Measurements from ENCODE around the gene ADGRL2.

Gene ADGRL2

GRCh38 chr1:81838600-81839218 lies 38.0 kb downstream of the ADGRL2 start:
- no peak overlapping the region for H3K9ac ChIP-seq (ENCODE audit: low read length)
- H3K4me1 ChIP-seq (ENCODE audit: control insufficient read depth, insufficient read depth, low read length), result peaks cover 5% of the 10 kb centered on the region
- H3K27ac ChIP-seq (ENCODE audit: low read depth, low read length), result no peak overlapping the region
- no peak overlapping the region for H3K4me3 ChIP-seq (ENCODE audit: low read length)
- H3K36me3 ChIP-seq (ENCODE audit: control insufficient read depth, insufficient read depth, low read length), result no peaks in the 10 kb centered on the region
- no peaks in the 10 kb centered on the region for H3K27me3 ChIP-seq (ENCODE audit: control insufficient read depth, insufficient read depth, low read length)

- no peak overlapping the region for H3K9ac ChIP-seq (ENCODE audit: low read length)
- peaks cover under 1% of the 10 kb centered on the region for H3K4me1 ChIP-seq (ENCODE audit: control insufficient read depth, insufficient read depth, low read length)
- H3K27ac ChIP-seq (ENCODE audit: low read depth, low read length), result no peak overlapping the region
Measured at GRCh38 chr1:81840805-81841204, 40.1 kb downstream of the ADGRL2 start.

GRCh38 chr1:81841795-81842194 lies 41.1 kb downstream of the ADGRL2 start:
- Histone ChIP-seq H3K27ac (ENCODE audit: low read depth, low read length) (no peak overlapping the region), H3K27me3 (ENCODE audit: control insufficient read depth, insufficient read depth, low read length) (no peaks in the 10 kb centered on the region), H3K36me3 (ENCODE audit: control insufficient read depth, insufficient read depth, low read length) (no peaks in the 10 kb centered on the region), H3K4me1 (ENCODE audit: control insufficient read depth, insufficient read depth, low read length) (no peaks in the 10 kb centered on the region), H3K4me3 (ENCODE audit: low read length) (no peak overlapping the region), H3K9ac (ENCODE audit: low read length) (no peak overlapping the region)

More at GRCh38 chr1:81840805-81841204, 40.1 kb downstream of the ADGRL2 start:
- Histone ChIP-seq H3K36me3 (ENCODE audit: control insufficient read depth, insufficient read depth, low read length) (no peaks in the 10 kb centered on the region), H3K27me3 (ENCODE audit: control insufficient read depth, insufficient read depth, low read length) (no peaks in the 10 kb centered on the region), H3K4me3 (ENCODE audit: low read length) (no peak overlapping the region)

GRCh38 chr1:81844477-81844876 lies 43.7 kb downstream of the ADGRL2 start:
- no peak overlapping the region for H3K27ac ChIP-seq (ENCODE audit: low read depth, low read length)
- no peaks in the 10 kb centered on the region for H3K36me3 ChIP-seq (ENCODE audit: control insufficient read depth, insufficient read depth, low read length)
- H3K9ac ChIP-seq (ENCODE audit: low read length), result no peak overlapping the region
- no peak overlapping the region for H3K4me3 ChIP-seq (ENCODE audit: low read length)
- no peaks in the 10 kb centered on the region for H3K27me3 ChIP-seq (ENCODE audit: control insufficient read depth, insufficient read depth, low read length)
- no peaks in the 10 kb centered on the region for H3K4me1 ChIP-seq (ENCODE audit: control insufficient read depth, insufficient read depth, low read length)

GRCh38 chr1:81846630-81847029 lies 45.9 kb downstream of the ADGRL2 start:
- no peaks in the 10 kb centered on the region for H3K27me3 ChIP-seq (ENCODE audit: control insufficient read depth, insufficient read depth, low read length)
- no peak overlapping the region for H3K9ac ChIP-seq (ENCODE audit: low read length)
- H3K4me3 ChIP-seq (ENCODE audit: low read length), result no peak overlapping the region
- H3K36me3 ChIP-seq (ENCODE audit: control insufficient read depth, insufficient read depth, low read length), result no peaks in the 10 kb centered on the region
- no peak overlapping the region for H3K27ac ChIP-seq (ENCODE audit: low read depth, low read length)
- H3K4me1 ChIP-seq (ENCODE audit: control insufficient read depth, insufficient read depth, low read length), result no peaks in the 10 kb centered on the region

GRCh38 chr1:81847063-81847462 lies 46.3 kb downstream of the ADGRL2 start:
- H3K9ac ChIP-seq (ENCODE audit: low read length), result no peak overlapping the region
- H3K27ac ChIP-seq (ENCODE audit: low read depth, low read length), result no peak overlapping the region
- H3K4me1 ChIP-seq (ENCODE audit: control insufficient read depth, insufficient read depth, low read length), result no peaks in the 10 kb centered on the region
- H3K36me3 ChIP-seq (ENCODE audit: control insufficient read depth, insufficient read depth, low read length), result no peaks in the 10 kb centered on the region
- H3K4me3 ChIP-seq (ENCODE audit: low read length), result no peak overlapping the region
- H3K27me3 ChIP-seq (ENCODE audit: control insufficient read depth, insufficient read depth, low read length), result no peaks in the 10 kb centered on the region

GRCh38 chr1:81848880-81849682 lies 48.3 kb downstream of the ADGRL2 start:
- Histone ChIP-seq H3K27ac (ENCODE audit: low read depth, low read length) (no peak overlapping the region), H3K9ac (ENCODE audit: low read length) (no peak overlapping the region), H3K36me3 (ENCODE audit: control insufficient read depth, insufficient read depth, low read length) (no peaks in the 10 kb centered on the region), H3K27me3 (ENCODE audit: control insufficient read depth, insufficient read depth, low read length) (no peaks in the 10 kb centered on the region), H3K4me3 (ENCODE audit: low read length) (no peak overlapping the region), H3K4me1 (ENCODE audit: control insufficient read depth, insufficient read depth, low read length) (no peaks in the 10 kb centered on the region)

- H3K9ac ChIP-seq (ENCODE audit: low read length), result no peak overlapping the region
Measured at GRCh38 chr1:81850031-81850430, 49.3 kb downstream of the ADGRL2 start.

GRCh38 chr1:81850495-81850894 lies 49.8 kb downstream of the ADGRL2 start:
- no peaks in the 10 kb centered on the region for H3K36me3 ChIP-seq (ENCODE audit: control insufficient read depth, insufficient read depth, low read length)
- H3K9ac ChIP-seq (ENCODE audit: low read length), result no peak overlapping the region
- H3K4me1 ChIP-seq (ENCODE audit: control insufficient read depth, insufficient read depth, low read length), result no peaks in the 10 kb centered on the region
- no peaks in the 10 kb centered on the region for H3K27me3 ChIP-seq (ENCODE audit: control insufficient read depth, insufficient read depth, low read length)
- no peak overlapping the region for H3K27ac ChIP-seq (ENCODE audit: low read depth, low read length)
- H3K4me3 ChIP-seq (ENCODE audit: low read length), result no peak overlapping the region

More at GRCh38 chr1:81850031-81850430, 49.3 kb downstream of the ADGRL2 start:
- no peaks in the 10 kb centered on the region for H3K27me3 ChIP-seq (ENCODE audit: control insufficient read depth, insufficient read depth, low read length)
- no peak overlapping the region for H3K27ac ChIP-seq (ENCODE audit: low read depth, low read length)
- H3K4me1 ChIP-seq (ENCODE audit: control insufficient read depth, insufficient read depth, low read length), result no peaks in the 10 kb centered on the region
- H3K36me3 ChIP-seq (ENCODE audit: control insufficient read depth, insufficient read depth, low read length), result no peaks in the 10 kb centered on the region
- no peak overlapping the region for H3K4me3 ChIP-seq (ENCODE audit: low read length)

GRCh38 chr1:81851217-81851616 lies 50.5 kb downstream of the ADGRL2 start:
- H3K4me3 ChIP-seq (ENCODE audit: low read length), result no peak overlapping the region
- no peaks in the 10 kb centered on the region for H3K4me1 ChIP-seq (ENCODE audit: control insufficient read depth, insufficient read depth, low read length)
- no peaks in the 10 kb centered on the region for H3K36me3 ChIP-seq (ENCODE audit: control insufficient read depth, insufficient read depth, low read length)
- no peaks in the 10 kb centered on the region for H3K27me3 ChIP-seq (ENCODE audit: control insufficient read depth, insufficient read depth, low read length)
- no peak overlapping the region for H3K9ac ChIP-seq (ENCODE audit: low read length)
- H3K27ac ChIP-seq (ENCODE audit: low read depth, low read length), result no peak overlapping the region

GRCh38 chr1:81852961-81853360 lies 52.2 kb downstream of the ADGRL2 start:
- H3K27me3 ChIP-seq (ENCODE audit: control insufficient read depth, insufficient read depth, low read length), result no peaks in the 10 kb centered on the region
- H3K9ac ChIP-seq (ENCODE audit: low read length), result no peak overlapping the region
- H3K36me3 ChIP-seq (ENCODE audit: control insufficient read depth, insufficient read depth, low read length), result no peaks in the 10 kb centered on the region
- H3K4me3 ChIP-seq (ENCODE audit: low read length), result no peak overlapping the region
- no peaks in the 10 kb centered on the region for H3K4me1 ChIP-seq (ENCODE audit: control insufficient read depth, insufficient read depth, low read length)
- H3K27ac ChIP-seq (ENCODE audit: low read depth, low read length), result no peak overlapping the region

- Histone ChIP-seq H3K27me3 (ENCODE audit: control insufficient read depth, insufficient read depth, low read length) (no peaks in the 10 kb centered on the region), H3K4me1 (ENCODE audit: control insufficient read depth, insufficient read depth, low read length) (peaks cover 2% of the 10 kb centered on the region), H3K4me3 (ENCODE audit: low read length) (no peak overlapping the region), H3K36me3 (ENCODE audit: control insufficient read depth, insufficient read depth, low read length) (no peaks in the 10 kb centered on the region), H3K27ac (ENCODE audit: low read depth, low read length) (no peak overlapping the region), H3K9ac (ENCODE audit: low read length) (no peak overlapping the region)
Measured at GRCh38 chr1:81867235-81867634, 66.5 kb downstream of the ADGRL2 start.

GRCh38 chr1:81869307-81869706 lies 68.6 kb downstream of the ADGRL2 start:
- Histone ChIP-seq H3K9ac (ENCODE audit: low read length) (no peak overlapping the region), H3K4me3 (ENCODE audit: low read length) (no peak overlapping the region), H3K4me1 (ENCODE audit: control insufficient read depth, insufficient read depth, low read length) (peaks cover 2% of the 10 kb centered on the region), H3K27ac (ENCODE audit: low read depth, low read length) (no peak overlapping the region), H3K36me3 (ENCODE audit: control insufficient read depth, insufficient read depth, low read length) (no peaks in the 10 kb centered on the region), H3K27me3 (ENCODE audit: control insufficient read depth, insufficient read depth, low read length) (no peaks in the 10 kb centered on the region)

Measured in rectal smooth muscle tissue (tissue), 1 donor.